Measurements from ENCODE around the gene PF4V1.

Gene PF4V1

GRCh38 chr4:73901031-73901430, 47.9 kb downstream of the PF4V1 start:
- no peaks in the 10 kb centered on the region for H3K9me3 ChIP-seq (ENCODE audit: insufficient read depth, low read length)
- no peak overlapping the region for H2AFZ ChIP-seq (ENCODE audit: low read depth, low read length)
- H3K4me2 ChIP-seq (ENCODE audit: low read length), result no peak overlapping the region
- H3K9ac ChIP-seq (ENCODE audit: low read length), result no peak overlapping the region
- no peaks in the 10 kb centered on the region for H3K79me2 ChIP-seq (ENCODE audit: low read length)
- TF ChIP-seq EZH2phosphoT487 (IDR thresholded peaks at IDR 0.05; ENCODE audit: low read depth) (no peak), CTCF (IDR thresholded peaks at IDR 0.05; ENCODE audit: low read depth, low read length) (no peak)
- no peaks in the 10 kb centered on the region for H3K36me3 ChIP-seq (replicated peaks; ENCODE audit: low read depth, low read length)
- no peaks in the 10 kb centered on the region for H3K27me3 ChIP-seq (ENCODE audit: low read depth, low read length)
- no peak overlapping the region for H3K4me3 ChIP-seq (ENCODE audit: low read length)
- H3K4me1 ChIP-seq (ENCODE audit: low read length), result no peaks in the 10 kb centered on the region
- H4K20me1 ChIP-seq (ENCODE audit: insufficient read depth, low read length), result no peaks in the 10 kb centered on the region
- no peak overlapping the region for H3K27ac ChIP-seq (ENCODE audit: low read length)

GRCh38 chr4:73902038-73902637, 49.0 kb downstream of the PF4V1 start:
- H3K9ac ChIP-seq (ENCODE audit: low read length), result no peak overlapping the region
- H3K4me1 ChIP-seq (ENCODE audit: low read length), result no peaks in the 10 kb centered on the region
- no peak overlapping the region for H3K27ac ChIP-seq (ENCODE audit: low read length)
- TF ChIP-seq CTCF (IDR thresholded peaks at IDR 0.05; ENCODE audit: low read depth, low read length), result no peak
- no peak for TF ChIP-seq EZH2phosphoT487 (IDR thresholded peaks at IDR 0.05; ENCODE audit: low read depth)
- H3K36me3 ChIP-seq (replicated peaks; ENCODE audit: low read depth, low read length), result no peaks in the 10 kb centered on the region
- no peak overlapping the region for H3K4me3 ChIP-seq (ENCODE audit: low read length)
- H3K4me2 ChIP-seq (ENCODE audit: low read length), result no peak overlapping the region
- no peaks in the 10 kb centered on the region for H3K9me3 ChIP-seq (ENCODE audit: insufficient read depth, low read length)
- H2AFZ ChIP-seq (ENCODE audit: low read depth, low read length), result no peak overlapping the region
- H4K20me1 ChIP-seq (ENCODE audit: insufficient read depth, low read length), result no peaks in the 10 kb centered on the region
- no peaks in the 10 kb centered on the region for H3K27me3 ChIP-seq (ENCODE audit: low read depth, low read length)
- no peaks in the 10 kb centered on the region for H3K79me2 ChIP-seq (ENCODE audit: low read length)

- H3K36me3 ChIP-seq (replicated peaks; ENCODE audit: low read depth, low read length), result no peaks in the 10 kb centered on the region
- H3K4me2 ChIP-seq (ENCODE audit: low read length), result no peak overlapping the region
- no peaks in the 10 kb centered on the region for H3K27me3 ChIP-seq (ENCODE audit: low read depth, low read length)
- no peaks in the 10 kb centered on the region for H4K20me1 ChIP-seq (ENCODE audit: insufficient read depth, low read length)
- no peak overlapping the region for H3K9ac ChIP-seq (ENCODE audit: low read length)
- H3K4me1 ChIP-seq (ENCODE audit: low read length), result no peaks in the 10 kb centered on the region
- no peak overlapping the region for H3K4me3 ChIP-seq (ENCODE audit: low read length)
- no peaks in the 10 kb centered on the region for H3K9me3 ChIP-seq (ENCODE audit: insufficient read depth, low read length)
- H3K27ac ChIP-seq (ENCODE audit: low read length), result no peak overlapping the region
- H3K79me2 ChIP-seq (ENCODE audit: low read length), result no peaks in the 10 kb centered on the region
- no peak overlapping the region for H2AFZ ChIP-seq (ENCODE audit: low read depth, low read length)
- TF ChIP-seq EZH2phosphoT487 (IDR thresholded peaks at IDR 0.05; ENCODE audit: low read depth), result no peak
- no peak for TF ChIP-seq CTCF (IDR thresholded peaks at IDR 0.05; ENCODE audit: low read depth, low read length)
These were observed 49.9 kb downstream of the PF4V1 start for GRCh38 chr4:73902817-73903547.
